HepG2 (cell line): Measurements from ENCODE around the gene ABCA13. TPM values are rescaled to one million over a fixed set of nuclear protein-coding genes. Genes with fewer than 3 reads are reported as not detected.

Experiments used
- ATAC-seq: fragments of 200-7000 bp; cut with Tn5 transposase; 3 replicates; pipeline ENCODE4 v1.9.1; 2020; ENCODE audit warnings: mild to moderate bottlenecking, moderate library complexity
- BruUV-seq: library from RNA; stranded (reverse); fragments of 400-500 nt; replicated peaks from 2 replicates; lab custom pipeline; 2021; lab: Mats Ljungman, UMichigan
- CTCF ChIA-PET: fragments of 300-600 bp; formaldehyde crosslinking; extraction: SDS; loops from one replicate; lab custom pipeline; 2021; ENCODE audit warnings: low total read pairs, inconsistent platforms, low intra/inter-chr PET ratio; lab: Yijun Ruan, JAX
- POLR2A ChIA-PET: fragments of 350-600 bp; sonication (Branson Sonifier 250); formaldehyde crosslinking; loops from one replicate; lab custom pipeline; 2020; ENCODE audit warnings: antibody characterized with exemption, inconsistent platforms; lab: Yijun Ruan, JAX
- DNase-seq: peaks from one replicate; pipeline ENCODE4 v3.0.0-alpha.2; 2015; ENCODE audit warnings: low spot score
- FAIRE-seq: peaks from 3 replicates; lab custom pipeline; 2011; peaks lifted over from hg19 to GRCh38; lab: Jason Lieb, UNC
- H2AFZ ChIP-seq: one replicate; pipeline ENCODE4 v1.6.1; 2011; ENCODE audit warnings: low read length, inconsistent platforms
- H3K27ac ChIP-seq: fragments of 300-600 bp; 3 replicates; pipeline ENCODE4 v1.8.0; 2011; ENCODE audit warnings: mixed run types, mild to moderate bottlenecking, mixed read lengths, low read length, inconsistent platforms; ENCODE audit not compliant: insufficient read depth; ENCODE audit errors: extremely low read length
- H3K27me3 ChIP-seq, 2 experiments: fragments of 200-600 bp in 1 of 2; 2 replicates in 1 of 2; 3 replicates in 1 of 2; pipeline versions ENCODE4 v1.6.0 to v1.8.0; 2011; ENCODE audit warnings: low read length in 2 of 2, mild to moderate bottlenecking in 2 of 2, moderate library complexity in 2 of 2, inconsistent platforms in 1 of 2; ENCODE audit not compliant: insufficient read depth in 2 of 2, control insufficient read depth in 1 of 2
- H3K36me3 ChIP-seq, 2 experiments: fragments of 200-600 bp in 1 of 2; replicated peaks in 1 of 2; 2 replicates in 1 of 2; 3 replicates in 1 of 2; pipeline versions ENCODE4 v1.5.1 to v1.8.0; 2011; ENCODE audit warnings: low read length in 2 of 2, inconsistent platforms in 1 of 2; ENCODE audit not compliant: insufficient read depth in 2 of 2, control insufficient read depth in 1 of 2
- H3K4me1 ChIP-seq: 2 replicates; pipeline ENCODE4 v1.5.1; 2012; ENCODE audit warnings: low read length, inconsistent platforms; ENCODE audit not compliant: insufficient read depth
- H3K4me2 ChIP-seq: 2 replicates; pipeline ENCODE4 v1.6.0; 2011; ENCODE audit warnings: low read depth, low read length, inconsistent platforms
- H3K4me3 ChIP-seq, 3 experiments: fragments of 200-600 bp in 1 of 3; sonication (generic), shearing (Covaris generic) in 1 of 3; replicated peaks in 1 of 3; 2 replicates each; pipeline ENCODE4 v1.5.1; 2011 to 2016; ENCODE audit warnings: low read length in 3 of 3, inconsistent platforms in 2 of 3, low read depth in 2 of 3, mild to moderate bottlenecking in 2 of 3, control low read depth in 1 of 3, mixed read lengths in 1 of 3; ENCODE audit not compliant: insufficient read depth in 1 of 3
- H3K79me2 ChIP-seq: one replicate; pipeline ENCODE4 v1.6.1; 2011; ENCODE audit warnings: low read length, inconsistent platforms; ENCODE audit not compliant: insufficient read depth
- H3K9ac ChIP-seq: 2 replicates; pipeline ENCODE4 v1.6.0; 2011; ENCODE audit warnings: mild to moderate bottlenecking, low read depth, low read length, inconsistent platforms; ENCODE audit not compliant: insufficient read depth
- H3K9me3 ChIP-seq: 2 replicates; pipeline ENCODE4 v1.5.1; 2012; ENCODE audit warnings: mild to moderate bottlenecking, low read length
- H4K20me1 ChIP-seq: 2 replicates; pipeline ENCODE4 v1.6.0; 2011; ENCODE audit warnings: inconsistent platforms, mild to moderate bottlenecking, low read length, moderate library complexity; ENCODE audit not compliant: insufficient read depth
- DNMT3B ChIP-seq: conservative IDR thresholded peaks from 2 replicates; pipeline ENCODE4 v1.6.1; 2016; ENCODE audit warnings: missing biosample characterization, control low read depth
- HNRNPL ChIP-seq: fragments of 200-400 bp; formaldehyde crosslinking; IDR thresholded peaks from 2 replicates; pipeline ENCODE4 v1.6.1; 2017; ENCODE audit warnings: mild to moderate bottlenecking, low read depth, low read length
- NFKBIZ ChIP-seq: IDR thresholded peaks from 2 replicates; pipeline ENCODE4 v1.6.1; 2018; ENCODE audit warnings: missing genetic modification reagents, missing compliant biosample characterization
- NR2F6 ChIP-seq, 2 experiments: IDR thresholded peaks; 2 replicates each; pipeline ENCODE4 v1.6.1; 2016; ENCODE audit warnings: antibody characterized with exemption in 1 of 2, mild to moderate bottlenecking in 1 of 2
- POLR2AphosphoS2 ChIP-seq: IDR thresholded peaks from 2 replicates; pipeline ENCODE4 v1.6.1; 2011; ENCODE audit warnings: low read depth, low read length, improper control_type of control experiment
- TBX2 ChIP-seq: sonication (generic); formaldehyde crosslinking; IDR thresholded peaks from 2 replicates; pipeline ENCODE4 v1.5.0; 2020; ENCODE audit warnings: missing genetic modification reagents, mild to moderate bottlenecking, borderline replicate concordance
- ZNF3 ChIP-seq: IDR thresholded peaks from 2 replicates; pipeline ENCODE4 v1.7.0; 2017; ENCODE audit warnings: inconsistent platforms
- ZNF451 ChIP-seq: sonication (generic); formaldehyde crosslinking; IDR thresholded peaks from 2 replicates; pipeline ENCODE4 v1.5.0; 2020; ENCODE audit warnings: mild to moderate bottlenecking, missing genetic modification reagents
- ZNF557 ChIP-seq: sonication (generic); formaldehyde crosslinking; IDR thresholded peaks from 2 replicates; pipeline ENCODE4 v1.4.0; 2020; ENCODE audit warnings: missing genetic modification reagents
- ZNF746 ChIP-seq: sonication (generic); formaldehyde crosslinking; IDR thresholded peaks from 2 replicates; pipeline ENCODE4 v1.8.0; 2022; ENCODE audit warnings: mild to moderate bottlenecking, missing genetic modification reagents
- ZNF772 ChIP-seq: sonication (generic); formaldehyde crosslinking; IDR thresholded peaks from 2 replicates; pipeline ENCODE4 v1.5.0; 2020; ENCODE audit warnings: mild to moderate bottlenecking, missing genetic modification reagents
- ZNF782 ChIP-seq: sonication (generic); formaldehyde crosslinking; IDR thresholded peaks from 2 replicates; pipeline ENCODE4 v1.4.0; 2020; ENCODE audit warnings: missing genetic modification reagents, mild to moderate bottlenecking, borderline replicate concordance
- ZSCAN12 ChIP-seq: sonication (generic); formaldehyde crosslinking; IDR thresholded peaks from 2 replicates; pipeline ENCODE4 v1.9.0; 2021; ENCODE audit warnings: mild to moderate bottlenecking, missing genetic modification reagents
- WGBS: methylation state at CpG from one replicate; pipeline ENCODE4 v1.1.6; 2017; ENCODE audit warnings: low lambda C conversion rate; 5-methylcytosine and 5-hydroxymethylcytosine counted together
- in situ Hi-C: cut with HindIII; loops from 2 replicates; pipeline ENCODE4 v1.10.0; 2017; ENCODE audit warnings: low pct_unique_long_range_greater_than_20kb; ENCODE audit not compliant: extremely low pct_ligation_motif_present
- intact Hi-C: fragments of 100-400 bp; cut with micrococcal nuclease; formaldehyde crosslinking; loops from one replicate; pipeline ENCODE4 v1.10.0; 2022; ENCODE audit not compliant: unreplicated experiment
- polyA plus RNA-seq, 8 experiments: library from polyadenylated mRNA; depleted of rRNA in 3 of 8; stranded (reverse) in 7 of 8; unstranded in 1 of 8; fragments of >200 nt; fragmentation: Illumina TruSeq in 4 of 8; extraction: Trizol in 4 of 8; gene quantifications; 2 replicates each; pipeline versions ENCODE4 v1.2.1 to v1.2.3, GENCODE V29; 2011 to 2016; ENCODE audit warnings: low read depth in 4 of 8, missing spikeins in 1 of 8, mixed read lengths in 1 of 8; ENCODE audit not compliant: insufficient read depth in 1 of 8
- total RNA-seq, 5 experiments: library from RNA; depleted of rRNA; stranded (reverse); fragments of >200 nt; fragmentation: Illumina TruSeq; extraction: Trizol; gene quantifications; 2 replicates each; pipeline ENCODE4 v1.2.3, GENCODE V29; 2016; ENCODE audit warnings: low read depth in 1 of 5
- TF ChIP-seq, protein P1 (sequence below): sonication (generic); formaldehyde crosslinking; IDR thresholded peaks from 2 replicates; pipeline ENCODE4 v1.5.0; 2020; ENCODE audit warnings: missing genetic modification reagents, mild to moderate bottlenecking, borderline replicate concordance
- TF ChIP-seq, protein P2 (sequence below): sonication (generic); formaldehyde crosslinking; IDR thresholded peaks from 2 replicates; pipeline ENCODE4 v1.5.0; 2020; ENCODE audit warnings: missing genetic modification reagents
- TF ChIP-seq, protein P3 (sequence below): sonication (generic); formaldehyde crosslinking; IDR thresholded peaks from 2 replicates; pipeline ENCODE4 v1.9.0; 2021; ENCODE audit warnings: missing genetic modification reagents, mild to moderate bottlenecking, borderline replicate concordance
- TF ChIP-seq, protein P4 (sequence below): sonication (generic); formaldehyde crosslinking; IDR thresholded peaks from 2 replicates; pipeline ENCODE4 v1.4.0; 2020; ENCODE audit warnings: mild to moderate bottlenecking, missing genetic modification reagents

The ABCA13 gene
- total and polyA plus RNA-seq, 2 of the 13 experiments (the other 11 are each of a cell fraction or from before 2014, with no cell fraction given): 0.03 TPM; not detected in 1

DNA sequence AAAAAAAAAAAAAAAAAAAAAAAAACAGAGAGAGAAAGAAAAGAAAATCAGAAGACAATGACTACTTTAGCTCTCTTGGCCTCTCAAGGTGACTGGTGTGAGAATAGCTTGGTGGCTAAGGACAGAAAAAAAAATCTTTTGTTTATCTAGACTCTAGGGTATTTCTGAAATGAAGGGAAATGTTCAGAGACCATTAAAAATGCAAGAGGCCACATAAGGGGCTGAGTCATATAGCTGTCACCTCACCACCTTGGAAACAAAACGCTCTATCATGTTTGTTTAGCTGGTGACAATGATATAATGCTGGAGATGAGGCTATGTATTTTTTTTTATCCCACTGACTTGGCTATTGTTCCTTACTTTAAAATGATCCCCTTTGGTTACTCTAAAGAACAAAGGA is 466.1 kb downstream of the ABCA13 start:
- Histone ChIP-seq H3K79me2 (no peaks in the 10 kb centered on the region), H4K20me1 (no peaks in the 10 kb centered on the region), H3K9ac (no peak overlapping the region), H3K4me1 (no peaks in the 10 kb centered on the region), H3K4me2 (no peak overlapping the region), H3K9me3 (no peaks in the 10 kb centered on the region), H3K4me3 (no peak overlapping the region), H3K27ac (no peak overlapping the region), H2AFZ (no peak overlapping the region), H3K36me3 (no peaks in the 10 kb centered on the region), H3K27me3 (no peaks in the 10 kb centered on the region)
- in situ Hi-C loops: no loop called here
- BruUV-seq: no TSS peak
- CTCF ChIA-PET: no interaction called here
- DNase-seq (no peak), ATAC-seq (no peak), FAIRE-seq (no peak)
- 0% methylated on average over 1 of the region's 1 CpG for WGBS
- intact Hi-C loops: no loop called here
- POLR2A ChIA-PET: no interaction called here
- TF ChIP-seq DNMT3B (no peak), ZNF3 (CRISPR knock-in tag) (no peak), ZNF782 (no peak), ZNF451 (CRISPR knock-in tag) (no peak), NR2F6 (IDR thresholded peaks at IDR 0.05) (no peak), NR2F6 (CRISPR knock-in tag; IDR thresholded peaks at IDR 0.05) (no peak), ZNF772 (no peak), HNRNPL (no peak), ZSCAN12 (no peak), NFKBIZ (CRISPR knock-in tag) (no peak), ZNF557 (CRISPR knock-in tag) (no peak), POLR2AphosphoS2 (no peak), TBX2 (CRISPR knock-in tag) (no peak), ZNF746 (CRISPR knock-in tag) (no peak)
- TF ChIP-seq, protein P1, sequence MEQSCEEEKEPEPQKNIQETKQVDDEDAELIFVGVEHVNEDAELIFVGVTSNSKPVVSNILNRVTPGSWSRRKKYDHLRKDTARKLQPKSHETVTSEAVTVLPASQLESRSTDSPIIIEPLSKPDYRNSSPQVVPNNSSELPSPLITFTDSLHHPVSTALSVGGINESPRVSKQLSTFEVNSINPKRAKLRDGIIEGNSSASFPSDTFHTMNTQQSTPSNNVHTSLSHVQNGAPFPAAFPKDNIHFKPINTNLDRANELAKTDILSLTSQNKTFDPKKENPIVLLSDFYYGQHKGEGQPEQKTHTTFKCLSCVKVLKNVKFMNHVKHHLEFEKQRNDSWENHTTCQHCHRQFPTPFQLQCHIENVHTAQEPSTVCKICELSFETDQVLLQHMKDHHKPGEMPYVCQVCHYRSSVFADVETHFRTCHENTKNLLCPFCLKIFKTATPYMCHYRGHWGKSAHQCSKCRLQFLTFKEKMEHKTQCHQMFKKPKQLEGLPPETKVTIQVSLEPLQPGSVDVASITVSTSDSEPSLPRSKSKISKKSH: no peak
- TF ChIP-seq, protein P2, sequence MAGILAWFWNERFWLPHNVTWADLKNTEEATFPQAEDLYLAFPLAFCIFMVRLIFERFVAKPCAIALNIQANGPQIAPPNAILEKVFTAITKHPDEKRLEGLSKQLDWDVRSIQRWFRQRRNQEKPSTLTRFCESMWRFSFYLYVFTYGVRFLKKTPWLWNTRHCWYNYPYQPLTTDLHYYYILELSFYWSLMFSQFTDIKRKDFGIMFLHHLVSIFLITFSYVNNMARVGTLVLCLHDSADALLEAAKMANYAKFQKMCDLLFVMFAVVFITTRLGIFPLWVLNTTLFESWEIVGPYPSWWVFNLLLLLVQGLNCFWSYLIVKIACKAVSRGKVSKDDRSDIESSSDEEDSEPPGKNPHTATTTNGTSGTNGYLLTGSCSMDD (CRISPR knock-in tag): no peak
- TF ChIP-seq, protein P3, sequence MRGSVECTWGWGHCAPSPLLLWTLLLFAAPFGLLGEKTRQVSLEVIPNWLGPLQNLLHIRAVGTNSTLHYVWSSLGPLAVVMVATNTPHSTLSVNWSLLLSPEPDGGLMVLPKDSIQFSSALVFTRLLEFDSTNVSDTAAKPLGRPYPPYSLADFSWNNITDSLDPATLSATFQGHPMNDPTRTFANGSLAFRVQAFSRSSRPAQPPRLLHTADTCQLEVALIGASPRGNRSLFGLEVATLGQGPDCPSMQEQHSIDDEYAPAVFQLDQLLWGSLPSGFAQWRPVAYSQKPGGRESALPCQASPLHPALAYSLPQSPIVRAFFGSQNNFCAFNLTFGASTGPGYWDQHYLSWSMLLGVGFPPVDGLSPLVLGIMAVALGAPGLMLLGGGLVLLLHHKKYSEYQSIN (CRISPR knock-in tag): no peak
- TF ChIP-seq, protein P4, sequence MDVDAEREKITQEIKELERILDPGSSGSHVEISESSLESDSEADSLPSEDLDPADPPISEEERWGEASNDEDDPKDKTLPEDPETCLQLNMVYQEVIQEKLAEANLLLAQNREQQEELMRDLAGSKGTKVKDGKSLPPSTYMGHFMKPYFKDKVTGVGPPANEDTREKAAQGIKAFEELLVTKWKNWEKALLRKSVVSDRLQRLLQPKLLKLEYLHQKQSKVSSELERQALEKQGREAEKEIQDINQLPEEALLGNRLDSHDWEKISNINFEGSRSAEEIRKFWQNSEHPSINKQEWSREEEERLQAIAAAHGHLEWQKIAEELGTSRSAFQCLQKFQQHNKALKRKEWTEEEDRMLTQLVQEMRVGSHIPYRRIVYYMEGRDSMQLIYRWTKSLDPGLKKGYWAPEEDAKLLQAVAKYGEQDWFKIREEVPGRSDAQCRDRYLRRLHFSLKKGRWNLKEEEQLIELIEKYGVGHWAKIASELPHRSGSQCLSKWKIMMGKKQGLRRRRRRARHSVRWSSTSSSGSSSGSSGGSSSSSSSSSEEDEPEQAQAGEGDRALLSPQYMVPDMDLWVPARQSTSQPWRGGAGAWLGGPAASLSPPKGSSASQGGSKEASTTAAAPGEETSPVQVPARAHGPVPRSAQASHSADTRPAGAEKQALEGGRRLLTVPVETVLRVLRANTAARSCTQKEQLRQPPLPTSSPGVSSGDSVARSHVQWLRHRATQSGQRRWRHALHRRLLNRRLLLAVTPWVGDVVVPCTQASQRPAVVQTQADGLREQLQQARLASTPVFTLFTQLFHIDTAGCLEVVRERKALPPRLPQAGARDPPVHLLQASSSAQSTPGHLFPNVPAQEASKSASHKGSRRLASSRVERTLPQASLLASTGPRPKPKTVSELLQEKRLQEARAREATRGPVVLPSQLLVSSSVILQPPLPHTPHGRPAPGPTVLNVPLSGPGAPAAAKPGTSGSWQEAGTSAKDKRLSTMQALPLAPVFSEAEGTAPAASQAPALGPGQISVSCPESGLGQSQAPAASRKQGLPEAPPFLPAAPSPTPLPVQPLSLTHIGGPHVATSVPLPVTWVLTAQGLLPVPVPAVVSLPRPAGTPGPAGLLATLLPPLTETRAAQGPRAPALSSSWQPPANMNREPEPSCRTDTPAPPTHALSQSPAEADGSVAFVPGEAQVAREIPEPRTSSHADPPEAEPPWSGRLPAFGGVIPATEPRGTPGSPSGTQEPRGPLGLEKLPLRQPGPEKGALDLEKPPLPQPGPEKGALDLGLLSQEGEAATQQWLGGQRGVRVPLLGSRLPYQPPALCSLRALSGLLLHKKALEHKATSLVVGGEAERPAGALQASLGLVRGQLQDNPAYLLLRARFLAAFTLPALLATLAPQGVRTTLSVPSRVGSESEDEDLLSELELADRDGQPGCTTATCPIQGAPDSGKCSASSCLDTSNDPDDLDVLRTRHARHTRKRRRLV (CRISPR knock-in tag): no peak
